Measurements from ENCODE around the gene NAP1L4.

The NAP1L4 gene

GRCh38 chr11:3018596-3018995 lies 26.5 kb upstream of the NAP1L4 start:
- no peak overlapping the region for H3K4me3 ChIP-seq (ENCODE audit: low read depth, low read length)
- no peak for TF ChIP-seq CTCF (IDR thresholded peaks at IDR 0.05; ENCODE audit: low read depth, low read length)

GRCh38 chr11:3016861-3017260 lies 24.7 kb upstream of the NAP1L4 start:
- H3K4me3 ChIP-seq (ENCODE audit: low read depth, low read length) = no peak overlapping the region
- TF ChIP-seq CTCF (IDR thresholded peaks at IDR 0.05; ENCODE audit: low read depth, low read length) = no peak

- H3K4me3 ChIP-seq (ENCODE audit: low read depth, low read length) = no peak overlapping the region
- TF ChIP-seq CTCF (IDR thresholded peaks at IDR 0.05; ENCODE audit: low read depth, low read length) = no peak
These were observed 23.7 kb upstream of the NAP1L4 start for GRCh38 chr11:3015796-3016195.

GRCh38 chr11:3014943-3015342 lies 22.8 kb upstream of the NAP1L4 start:
- TF ChIP-seq CTCF (IDR thresholded peaks at IDR 0.05; ENCODE audit: low read depth, low read length) = no peak
- H3K4me3 ChIP-seq (ENCODE audit: low read depth, low read length) = no peak overlapping the region

- H3K4me3 ChIP-seq (ENCODE audit: low read depth, low read length) = no peak overlapping the region
- no peak for TF ChIP-seq CTCF (IDR thresholded peaks at IDR 0.05; ENCODE audit: low read depth, low read length)
These were observed 22.2 kb upstream of the NAP1L4 start for GRCh38 chr11:3014057-3014938.

GRCh38 chr11:3011891-3012885 lies 20.1 kb upstream of the NAP1L4 start:
- TF ChIP-seq CTCF (IDR thresholded peaks at IDR 0.05; ENCODE audit: low read depth, low read length) = no peak
- no peak overlapping the region for H3K4me3 ChIP-seq (ENCODE audit: low read depth, low read length)

All from WI38 (cell line).